IMR-90 (cell line): ENCODE measurements around the gene ROBO1. TPM values are rescaled to one million over a fixed set of nuclear protein-coding genes. Genes with fewer than 3 reads are reported as not detected.

Source experiments
- ATAC-seq: fragments of 200-7000 bp; cut with Tn5 transposase; 2 replicates; pipeline ENCODE4 v1.9.1; 2020; ENCODE audit warnings: low read depth, mild to moderate bottlenecking, moderate library complexity
- BruUV-seq: library from RNA; stranded (reverse); fragments of 400-500 nt; replicated peaks from 2 replicates; lab custom pipeline; 2021; lab: Mats Ljungman, UMichigan
- CTCF ChIA-PET: fragments of 300-600 bp; formaldehyde crosslinking; extraction: SDS; loops from one replicate; lab custom pipeline; 2021; ENCODE audit warnings: antibody characterized with exemption; lab: Yijun Ruan, JAX
- POLR2A ChIA-PET: fragments of 300-600 bp; sonication (Branson Sonifier 250); formaldehyde crosslinking; loops from one replicate; lab custom pipeline; 2022; ENCODE audit warnings: antibody characterized with exemption; ENCODE audit not compliant: unreplicated experiment; lab: Charles Lee
- DNase-seq: peaks from one replicate; pipeline ENCODE4 v3.0.0; 2013
- H2AFZ ChIP-seq: replicated peaks from 2 replicates; pipeline ENCODE3; 2013; ENCODE audit warnings: low read length, mild to moderate bottlenecking; ENCODE audit not compliant: poor library complexity
- H2AK5ac ChIP-seq: 2 replicates; pipeline ENCODE4 v1.6.1; 2013; ENCODE audit warnings: low read depth, low read length, inconsistent platforms
- H2AK9ac ChIP-seq: replicated peaks from 2 replicates; pipeline ENCODE3; 2013; ENCODE audit warnings: mild to moderate bottlenecking, low read depth, low read length, moderate library complexity; ENCODE audit not compliant: poor library complexity
- H2BK120ac ChIP-seq: 2 replicates; pipeline ENCODE4 v1.6.1; 2013; ENCODE audit warnings: low read depth, low read length, inconsistent platforms
- H2BK15ac ChIP-seq: 3 replicates; pipeline ENCODE4 v1.6.1; 2013; ENCODE audit warnings: low read depth, low read length, inconsistent platforms
- H2BK20ac ChIP-seq: 2 replicates; pipeline ENCODE4 v1.6.1; 2013; ENCODE audit warnings: low read depth, mild to moderate bottlenecking, inconsistent platforms, low read length, moderate library complexity
- H2BK5ac ChIP-seq: 2 replicates; pipeline ENCODE4 v1.6.1; 2013; ENCODE audit warnings: mild to moderate bottlenecking, low read depth, low read length, inconsistent platforms; ENCODE audit not compliant: poor library complexity, severe bottlenecking
- H3K14ac ChIP-seq: replicated peaks from 2 replicates; pipeline ENCODE4 v1.6.1; 2013; ENCODE audit warnings: low read depth, low read length, inconsistent platforms
- H3K18ac ChIP-seq: 2 replicates; pipeline ENCODE4 v1.6.1; 2013; ENCODE audit warnings: low read depth, low read length, control low read depth
- H3K23ac ChIP-seq: 2 replicates; pipeline ENCODE4 v1.6.1; 2013; ENCODE audit warnings: low read depth, low read length, inconsistent platforms
- H3K27ac ChIP-seq: 2 replicates; pipeline ENCODE4 v1.5.1; 2013; ENCODE audit warnings: mild to moderate bottlenecking, control low read depth, low read length; ENCODE audit not compliant: insufficient read depth
- H3K27me3 ChIP-seq: 2 replicates; pipeline ENCODE4 v1.6.1; 2013; ENCODE audit warnings: low read length; ENCODE audit not compliant: control insufficient read depth, insufficient read depth
- H3K36me3 ChIP-seq: 2 replicates; pipeline ENCODE4 v1.6.1; 2013; ENCODE audit warnings: low read length, mixed read lengths; ENCODE audit not compliant: control insufficient read depth, insufficient read depth
- H3K4ac ChIP-seq: 2 replicates; pipeline ENCODE4 v1.6.1; 2013; ENCODE audit warnings: low read depth, low read length, inconsistent platforms
- H3K4me1 ChIP-seq: 2 replicates; pipeline ENCODE4 v1.6.1; 2013; ENCODE audit warnings: low read length, mixed read lengths; ENCODE audit not compliant: control insufficient read depth, insufficient read depth
- H3K4me2 ChIP-seq: 2 replicates; pipeline ENCODE4 v1.6.1; 2013; ENCODE audit warnings: low read depth, mild to moderate bottlenecking, control low read depth, low read length, moderate library complexity
- H3K4me3 ChIP-seq: 2 replicates; pipeline ENCODE4 v1.5.1; 2013; ENCODE audit warnings: low read depth, mild to moderate bottlenecking, control low read depth, low read length, moderate library complexity; ENCODE audit not compliant: insufficient read depth
- H3K56ac ChIP-seq: 2 replicates; pipeline ENCODE4 v1.6.1; 2013; ENCODE audit warnings: low read length, inconsistent platforms; ENCODE audit not compliant: insufficient read depth; ENCODE audit errors: extremely low read depth
- H3K79me1 ChIP-seq, 2 experiments: 2 replicates each; pipeline ENCODE4 v1.6.1; 2013; ENCODE audit warnings: low read length in 2 of 2, inconsistent platforms in 1 of 2, low read depth in 1 of 2
- H3K9ac ChIP-seq: 2 replicates; pipeline ENCODE4 v1.6.1; 2013; ENCODE audit warnings: low read depth, low read length, control low read depth
- H3K9me1 ChIP-seq: 2 replicates; pipeline ENCODE4 v1.6.1; 2013; ENCODE audit warnings: low read length, inconsistent platforms; ENCODE audit not compliant: insufficient read depth
- H3K9me3 ChIP-seq: 2 replicates; pipeline ENCODE4 v1.6.1; 2013; ENCODE audit warnings: low read length; ENCODE audit not compliant: control insufficient read depth, insufficient read depth
- H4K20me1 ChIP-seq: 2 replicates; pipeline ENCODE4 v1.6.1; 2013; ENCODE audit warnings: low read length, inconsistent platforms; ENCODE audit not compliant: insufficient read depth
- H4K5ac ChIP-seq: 2 replicates; pipeline ENCODE4 v1.6.1; 2013; ENCODE audit warnings: mild to moderate bottlenecking, low read depth, low read length, control low read depth
- H4K8ac ChIP-seq, 2 experiments: 2 replicates each; pipeline ENCODE4 v1.6.1; 2013; ENCODE audit warnings: low read depth in 2 of 2, low read length in 2 of 2, control low read depth in 1 of 2, inconsistent platforms in 1 of 2
- H4K91ac ChIP-seq: 2 replicates; pipeline ENCODE4 v1.6.1; 2013; ENCODE audit warnings: low read depth, low read length, inconsistent platforms; ENCODE audit not compliant: insufficient read depth
- BHLHE40 ChIP-seq: fragments of 150-350 bp; IDR thresholded peaks from 2 replicates; pipeline ENCODE4 v1.6.1; 2016; ENCODE audit warnings: mild to moderate bottlenecking, low read depth, low read length
- CEBPB ChIP-seq: IDR thresholded peaks from 2 replicates; pipeline ENCODE4 v1.6.1; 2012; ENCODE audit warnings: low read depth, low read length, improper control_type of control experiment
- CHD1 ChIP-seq: IDR thresholded peaks from 2 replicates; pipeline ENCODE4 v1.6.1; 2012; ENCODE audit warnings: low read depth, low read length, improper control_type of control experiment
- FOS ChIP-seq: fragments of 150-350 bp; IDR thresholded peaks from 2 replicates; pipeline ENCODE4 v1.6.1; 2016; ENCODE audit warnings: low read depth, low read length
- MAFK ChIP-seq: IDR thresholded peaks from 2 replicates; pipeline ENCODE4 v1.6.1; 2012; ENCODE audit warnings: low read depth, low read length, improper control_type of control experiment
- MAZ ChIP-seq: IDR thresholded peaks from 2 replicates; pipeline ENCODE4 v1.6.1; 2012; ENCODE audit warnings: low read depth, mild to moderate bottlenecking, low read length, improper control_type of control experiment, moderate library complexity, borderline replicate concordance
- MXI1 ChIP-seq: IDR thresholded peaks from 2 replicates; pipeline ENCODE4 v1.6.1; 2012; ENCODE audit warnings: low read depth, mild to moderate bottlenecking, low read length, moderate library complexity, borderline replicate concordance
- NFE2L2 ChIP-seq: fragments of 150-350 bp; IDR thresholded peaks from 2 replicates; pipeline ENCODE4 v1.6.1; 2016; ENCODE audit warnings: low read depth, mild to moderate bottlenecking, low read length
- POLR2A ChIP-seq: IDR thresholded peaks from 2 replicates; pipeline ENCODE4 v1.6.1; 2012; ENCODE audit warnings: mild to moderate bottlenecking, low read depth, low read length
- RCOR1 ChIP-seq: IDR thresholded peaks from 2 replicates; pipeline ENCODE4 v1.6.1; 2012; ENCODE audit warnings: mild to moderate bottlenecking, low read length, improper control_type of control experiment; ENCODE audit not compliant: insufficient replicate concordance
- SMC3 ChIP-seq: fragments of 150-350 bp; IDR thresholded peaks from 2 replicates; pipeline ENCODE4 v1.6.1; 2016; ENCODE audit warnings: low read depth, mild to moderate bottlenecking, antibody characterized with exemption, low read length, moderate library complexity
- WGBS, 2 experiments: methylation state at CpG; one replicate each; pipeline versions ENCODE4 v1.1.5 to v1.1.7; 2013; ENCODE audit warnings: missing lambda C conversion rate in 2 of 2; ENCODE audit not compliant: insufficient read length in 1 of 2; ENCODE audit errors: extremely low coverage in 2 of 2; 5-methylcytosine and 5-hydroxymethylcytosine counted together
- dilution Hi-C: fragments of 300-500 bp; cut with HindIII; formaldehyde crosslinking; loops from one replicate; pipeline ENCODE4 v1.14.3; 2018; ENCODE audit warnings: low sequenced_read_pairs; ENCODE audit not compliant: unreplicated experiment
- in situ Hi-C: fragments of 300-500 bp; cut with MboI; formaldehyde crosslinking; loops from 3 replicates; pipeline ENCODE4 v1.14.3; 2019; ENCODE audit warnings: low sequenced_read_pairs, inconsistent platforms, mixed read lengths
- intact Hi-C: fragments of 100-400 bp; cut with micrococcal nuclease; formaldehyde crosslinking; loops from 2 replicates; pipeline ENCODE4 v1.10.0; 2022
- polyA plus RNA-seq, 3 experiments: library from polyadenylated mRNA; depleted of rRNA; stranded (reverse); fragments of >200 nt; gene quantifications; 2 replicates each; pipeline ENCODE4 v1.2.3, GENCODE V29; 2012; ENCODE audit warnings: low replicate concordance in 1 of 3
- total RNA-seq: library from RNA; depleted of rRNA; stranded (reverse); fragments of >200 nt; gene quantifications from 2 replicates; pipeline ENCODE4 v1.2.3, GENCODE V29; 2012
- TF ChIP-seq, protein P1 (sequence below): fragments of 150-350 bp; IDR thresholded peaks from 2 replicates; pipeline ENCODE4 v1.6.1; 2017; ENCODE audit warnings: mild to moderate bottlenecking, antibody characterized with exemption, low read length, low read depth
- TF ChIP-seq, protein P2 (sequence below): conservative IDR thresholded peaks from 2 replicates; pipeline ENCODE4 v1.5.1; 2012; ENCODE audit warnings: mild to moderate bottlenecking, low read depth, low read length, improper control_type of control experiment
- TF ChIP-seq, protein P3 (sequence below): fragments of 150-350 bp; IDR thresholded peaks from 2 replicates; pipeline ENCODE4 v1.6.1; 2016; ENCODE audit warnings: low read depth, mild to moderate bottlenecking, low read length, moderate library complexity, borderline replicate concordance

ROBO1 gene
- total and polyA plus RNA-seq, 2 of the 4 experiments (the other 2 are of a cell fraction), result 24.1 to 53.9 TPM

DNA sequence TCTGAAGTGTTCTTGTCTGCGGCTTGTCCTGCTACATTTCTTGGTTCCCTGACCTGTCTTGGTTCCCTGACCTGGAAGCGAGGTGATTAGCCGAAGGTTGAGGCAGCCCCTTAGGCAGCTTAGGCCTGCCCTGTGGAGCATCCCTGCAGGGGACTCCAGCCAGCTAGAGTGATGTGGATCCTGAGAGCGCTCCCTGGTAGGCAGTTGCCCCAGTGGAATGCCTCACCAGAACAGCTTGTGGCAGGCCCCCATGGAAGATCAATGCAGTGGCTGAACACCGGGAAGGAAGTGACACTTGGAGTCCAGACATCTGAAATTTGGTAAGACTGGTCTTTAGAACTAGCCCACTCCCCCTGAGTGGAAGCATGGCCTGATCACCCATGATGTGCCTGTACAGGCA is 5.5 kb upstream of the ROBO1 start:
- Histone ChIP-seq H2BK20ac (no peak overlapping the region), H3K27me3 (no peaks in the 10 kb centered on the region), H3K23ac (no peak overlapping the region), H2BK5ac (no peak overlapping the region), H3K9me1 (no peaks in the 10 kb centered on the region), H4K8ac (no peak overlapping the region), H2BK120ac (no peak overlapping the region), H2AK9ac (no peak overlapping the region), H2BK15ac (no peak overlapping the region), H3K4me3 (no peak overlapping the region), H4K20me1 (no peaks in the 10 kb centered on the region), H2AFZ (no peak overlapping the region), H3K14ac (no peak overlapping the region), H3K18ac (no peak overlapping the region), H4K91ac (no peak overlapping the region), H3K9ac (no peak overlapping the region), H4K5ac (no peak overlapping the region), H3K4me1 (no peaks in the 10 kb centered on the region), H3K56ac (no peak overlapping the region), H3K4ac (no peak overlapping the region), H2AK5ac (no peak overlapping the region), H3K36me3 (no peaks in the 10 kb centered on the region), H3K9me3 (peaks cover 8% of the 10 kb centered on the region; the same call in 1 of the 2 replicates), H3K79me1 (no peaks in the 10 kb centered on the region), H3K27ac (no peak overlapping the region), H3K4me2 (no peak overlapping the region)
- no peak for TF ChIP-seq MAFK
- TF ChIP-seq CHD1, result no peak
- no peak for TF ChIP-seq POLR2A
- no peak for TF ChIP-seq NFE2L2
- TF ChIP-seq, protein P1, sequence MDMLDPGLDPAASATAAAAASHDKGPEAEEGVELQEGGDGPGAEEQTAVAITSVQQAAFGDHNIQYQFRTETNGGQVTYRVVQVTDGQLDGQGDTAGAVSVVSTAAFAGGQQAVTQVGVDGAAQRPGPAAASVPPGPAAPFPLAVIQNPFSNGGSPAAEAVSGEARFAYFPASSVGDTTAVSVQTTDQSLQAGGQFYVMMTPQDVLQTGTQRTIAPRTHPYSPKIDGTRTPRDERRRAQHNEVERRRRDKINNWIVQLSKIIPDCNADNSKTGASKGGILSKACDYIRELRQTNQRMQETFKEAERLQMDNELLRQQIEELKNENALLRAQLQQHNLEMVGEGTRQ, result no peak
- TF ChIP-seq, protein P2, sequence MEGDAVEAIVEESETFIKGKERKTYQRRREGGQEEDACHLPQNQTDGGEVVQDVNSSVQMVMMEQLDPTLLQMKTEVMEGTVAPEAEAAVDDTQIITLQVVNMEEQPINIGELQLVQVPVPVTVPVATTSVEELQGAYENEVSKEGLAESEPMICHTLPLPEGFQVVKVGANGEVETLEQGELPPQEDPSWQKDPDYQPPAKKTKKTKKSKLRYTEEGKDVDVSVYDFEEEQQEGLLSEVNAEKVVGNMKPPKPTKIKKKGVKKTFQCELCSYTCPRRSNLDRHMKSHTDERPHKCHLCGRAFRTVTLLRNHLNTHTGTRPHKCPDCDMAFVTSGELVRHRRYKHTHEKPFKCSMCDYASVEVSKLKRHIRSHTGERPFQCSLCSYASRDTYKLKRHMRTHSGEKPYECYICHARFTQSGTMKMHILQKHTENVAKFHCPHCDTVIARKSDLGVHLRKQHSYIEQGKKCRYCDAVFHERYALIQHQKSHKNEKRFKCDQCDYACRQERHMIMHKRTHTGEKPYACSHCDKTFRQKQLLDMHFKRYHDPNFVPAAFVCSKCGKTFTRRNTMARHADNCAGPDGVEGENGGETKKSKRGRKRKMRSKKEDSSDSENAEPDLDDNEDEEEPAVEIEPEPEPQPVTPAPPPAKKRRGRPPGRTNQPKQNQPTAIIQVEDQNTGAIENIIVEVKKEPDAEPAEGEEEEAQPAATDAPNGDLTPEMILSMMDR, result no peak
- no peak for TF ChIP-seq FOS
- TF ChIP-seq MXI1, result no peak
- TF ChIP-seq RCOR1, result no peak
- TF ChIP-seq SMC3, result no peak
- no peak for TF ChIP-seq MAZ
- TF ChIP-seq CEBPB, result no peak
- TF ChIP-seq, protein P3, sequence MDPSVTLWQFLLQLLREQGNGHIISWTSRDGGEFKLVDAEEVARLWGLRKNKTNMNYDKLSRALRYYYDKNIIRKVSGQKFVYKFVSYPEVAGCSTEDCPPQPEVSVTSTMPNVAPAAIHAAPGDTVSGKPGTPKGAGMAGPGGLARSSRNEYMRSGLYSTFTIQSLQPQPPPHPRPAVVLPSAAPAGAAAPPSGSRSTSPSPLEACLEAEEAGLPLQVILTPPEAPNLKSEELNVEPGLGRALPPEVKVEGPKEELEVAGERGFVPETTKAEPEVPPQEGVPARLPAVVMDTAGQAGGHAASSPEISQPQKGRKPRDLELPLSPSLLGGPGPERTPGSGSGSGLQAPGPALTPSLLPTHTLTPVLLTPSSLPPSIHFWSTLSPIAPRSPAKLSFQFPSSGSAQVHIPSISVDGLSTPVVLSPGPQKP, result no peak
- no peak for TF ChIP-seq BHLHE40
- DNase-seq, result no peak
- dilution Hi-C loops, result no loop called here
- intact Hi-C loops, result no loop called here
- no TSS peak for BruUV-seq
- CTCF ChIA-PET, result no interaction called here
- in situ Hi-C loops, result no loop called here
- 78% methylated on average over 4 of the region's 5 CpGs; no CpG with 5 or more reads in 1 of the 2 experiments for WGBS, 2 experiments
- ATAC-seq, result no peak
- POLR2A ChIA-PET, result no interaction called here
